ENCODE data around the gene RAB18. TPM values are rescaled to one million over a fixed set of nuclear protein-coding genes. Genes with fewer than 3 reads are reported as not detected.
"Not testable (repeated sequence)": the region's sequence is repeated elsewhere in the genome, so short reads cannot be mapped to it uniquely, and the experiment has no call there.

RAB18 gene
- polyA plus RNA-seq, 1 donor (not counting 4 experiments of a cell fraction or from before 2014, with no cell fraction given), result 179 TPM

DNA sequence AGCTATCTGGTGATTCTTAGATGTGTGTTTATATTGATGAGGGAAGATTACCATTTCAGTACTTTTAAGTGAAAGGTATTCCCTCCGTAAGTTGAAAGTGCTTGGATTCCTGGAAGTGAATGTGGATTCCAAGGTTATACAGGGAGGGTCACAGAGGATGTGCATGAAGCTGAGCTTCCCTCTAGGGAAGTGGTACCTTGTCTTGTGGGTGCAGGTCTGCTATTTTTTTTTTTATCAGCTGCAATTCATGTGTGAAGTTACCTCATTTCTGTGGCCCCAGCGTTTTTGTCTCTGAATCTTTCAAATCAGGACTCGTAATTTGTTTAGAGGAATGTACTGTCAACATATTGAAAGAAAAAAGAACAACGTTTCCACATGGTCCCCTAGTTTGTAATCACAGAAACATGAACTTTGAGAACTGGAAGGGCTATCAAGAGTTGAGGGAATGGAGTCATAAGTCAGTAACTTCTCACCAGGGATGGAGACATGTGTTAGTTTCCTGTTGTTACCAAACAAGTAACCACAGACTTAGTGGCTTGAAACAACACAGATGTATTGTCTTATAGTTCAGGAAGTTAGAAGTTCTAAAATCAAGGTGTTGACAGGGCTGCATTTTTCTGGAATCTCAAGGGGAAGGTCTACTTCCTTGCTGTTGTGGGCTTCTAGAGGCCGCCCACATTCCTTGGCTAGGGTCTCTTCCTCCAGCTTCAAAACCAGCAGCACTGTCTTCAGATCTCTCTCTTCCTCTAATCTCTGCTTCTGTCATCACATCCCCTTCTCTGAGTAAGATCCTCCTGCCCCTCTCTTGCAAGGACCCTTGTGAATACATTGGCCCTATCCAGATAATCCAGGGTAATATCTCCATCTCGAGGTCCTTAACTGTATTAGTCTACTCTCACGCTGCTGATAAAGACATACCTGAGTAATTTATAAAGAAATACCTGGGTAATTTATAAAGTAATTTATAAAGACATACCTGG, 64.4 kb downstream of the RAB18 start:
- no peaks in the 10 kb centered on the region for H3K79me2 ChIP-seq (ENCODE audit: control insufficient read depth, insufficient read depth, low read length)
- H3K27me3 ChIP-seq (ENCODE audit: control insufficient read depth, extremely low read depth, insufficient read depth, low read length), result no peaks in the 10 kb centered on the region
- dilution Hi-C loops (cut with MboI; ENCODE audit: extremely low pct_ligation_motif_present, low sequenced_read_pairs), result no loop called here
- DNase-seq (ENCODE audit: low read depth, low spot score) (no peak), FAIRE-seq (no peak)
- no peaks in the 10 kb centered on the region for H3K4me1 ChIP-seq (ENCODE audit: control insufficient read depth, extremely low read depth, insufficient read depth, low read length)
- no peaks in the 10 kb centered on the region for H3K9me3 ChIP-seq (ENCODE audit: control insufficient read depth, low read depth, low read length)
- no peaks in the 10 kb centered on the region for H3K36me3 ChIP-seq (ENCODE audit: control insufficient read depth in 2 of 2, extremely low read depth in 1 of 2, insufficient read depth in 2 of 2, low read length in 2 of 2)
- H4K20me1 ChIP-seq (ENCODE audit: control insufficient read depth, extremely low read depth, insufficient read depth, low read length), result no peaks in the 10 kb centered on the region
- H3K27ac ChIP-seq (ENCODE audit: control insufficient read depth, insufficient read depth, low read length), result no peak overlapping the region
- no peaks in the 10 kb centered on the region for H3K9me1 ChIP-seq (ENCODE audit: control insufficient read depth, extremely low read depth, insufficient read depth, low read length)
- H2AFZ ChIP-seq (ENCODE audit: control insufficient read depth, low read length), result no peak overlapping the region
- no peak overlapping the region for H3K4me2 ChIP-seq (ENCODE audit: control insufficient read depth, extremely low read depth, insufficient read depth, low read depth, low read length)
- H3K9ac ChIP-seq (ENCODE audit: control insufficient read depth, extremely low read depth, insufficient read depth, low read length), result no peak overlapping the region
- no peak overlapping the region for H3K4me3 ChIP-seq (ENCODE audit: control insufficient read depth in 2 of 3, extremely low read depth in 1 of 3, insufficient read depth in 2 of 3, low read depth in 1 of 3, low read length in 3 of 3)
- no peak for TF ChIP-seq EZH2 (IDR thresholded peaks at IDR 0.05; ENCODE audit: low read length)
- TF ChIP-seq, protein P1, sequence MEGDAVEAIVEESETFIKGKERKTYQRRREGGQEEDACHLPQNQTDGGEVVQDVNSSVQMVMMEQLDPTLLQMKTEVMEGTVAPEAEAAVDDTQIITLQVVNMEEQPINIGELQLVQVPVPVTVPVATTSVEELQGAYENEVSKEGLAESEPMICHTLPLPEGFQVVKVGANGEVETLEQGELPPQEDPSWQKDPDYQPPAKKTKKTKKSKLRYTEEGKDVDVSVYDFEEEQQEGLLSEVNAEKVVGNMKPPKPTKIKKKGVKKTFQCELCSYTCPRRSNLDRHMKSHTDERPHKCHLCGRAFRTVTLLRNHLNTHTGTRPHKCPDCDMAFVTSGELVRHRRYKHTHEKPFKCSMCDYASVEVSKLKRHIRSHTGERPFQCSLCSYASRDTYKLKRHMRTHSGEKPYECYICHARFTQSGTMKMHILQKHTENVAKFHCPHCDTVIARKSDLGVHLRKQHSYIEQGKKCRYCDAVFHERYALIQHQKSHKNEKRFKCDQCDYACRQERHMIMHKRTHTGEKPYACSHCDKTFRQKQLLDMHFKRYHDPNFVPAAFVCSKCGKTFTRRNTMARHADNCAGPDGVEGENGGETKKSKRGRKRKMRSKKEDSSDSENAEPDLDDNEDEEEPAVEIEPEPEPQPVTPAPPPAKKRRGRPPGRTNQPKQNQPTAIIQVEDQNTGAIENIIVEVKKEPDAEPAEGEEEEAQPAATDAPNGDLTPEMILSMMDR (optimal IDR thresholded peaks at IDR 0.05 in 1 of 3, IDR thresholded peaks at IDR 0.05 in 1 of 3, conservative IDR thresholded peaks at IDR 0.05 in 1 of 3; ENCODE audit: extremely low read depth in 1 of 3, insufficient read depth in 2 of 3, low read length in 3 of 3), result no peak

DNA sequence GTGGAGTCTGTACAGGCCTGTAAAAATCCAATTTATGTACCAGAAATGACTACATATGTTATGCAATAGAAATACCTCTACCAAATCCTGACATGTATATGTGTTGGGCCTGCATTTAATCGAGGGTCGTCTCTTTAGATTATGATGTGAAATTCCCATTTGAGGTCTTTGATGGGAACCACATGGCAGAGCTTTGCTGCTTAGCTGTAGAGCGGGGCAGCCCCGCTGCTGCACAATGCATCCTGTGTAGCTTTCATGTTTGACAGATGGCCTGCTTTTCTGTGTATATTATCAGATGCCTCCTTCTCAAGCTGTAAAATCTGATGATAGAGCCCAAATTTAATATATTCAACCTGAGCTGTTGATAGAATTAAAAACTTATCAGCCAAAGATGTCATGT, 65.8 kb downstream of the RAB18 start:
- DNase-seq (ENCODE audit: low read depth, low spot score), result no peak
- FAIRE-seq, result no peak
- H3K36me3 ChIP-seq (ENCODE audit: control insufficient read depth in 2 of 2, extremely low read depth in 1 of 2, insufficient read depth in 2 of 2, low read length in 2 of 2), result no peaks in the 10 kb centered on the region
- no peaks in the 10 kb centered on the region for H3K79me2 ChIP-seq (ENCODE audit: control insufficient read depth, insufficient read depth, low read length)
- no peaks in the 10 kb centered on the region for H3K27me3 ChIP-seq (ENCODE audit: control insufficient read depth, extremely low read depth, insufficient read depth, low read length)
- H3K9ac ChIP-seq (ENCODE audit: control insufficient read depth, extremely low read depth, insufficient read depth, low read length), result no peak overlapping the region
- H3K4me3 ChIP-seq (ENCODE audit: control insufficient read depth in 2 of 3, extremely low read depth in 1 of 3, insufficient read depth in 2 of 3, low read depth in 1 of 3, low read length in 3 of 3), result no peak overlapping the region
- no peaks in the 10 kb centered on the region for H3K9me1 ChIP-seq (ENCODE audit: control insufficient read depth, extremely low read depth, insufficient read depth, low read length)
- no peaks in the 10 kb centered on the region for H4K20me1 ChIP-seq (ENCODE audit: control insufficient read depth, extremely low read depth, insufficient read depth, low read length)
- no peaks in the 10 kb centered on the region for H3K9me3 ChIP-seq (ENCODE audit: control insufficient read depth, low read depth, low read length)
- H2AFZ ChIP-seq (ENCODE audit: control insufficient read depth, low read length), result no peak overlapping the region
- TF ChIP-seq, protein P1 (optimal IDR thresholded peaks at IDR 0.05 in 1 of 3, IDR thresholded peaks at IDR 0.05 in 1 of 3, conservative IDR thresholded peaks at IDR 0.05 in 1 of 3; ENCODE audit: extremely low read depth in 1 of 3, insufficient read depth in 2 of 3, low read length in 3 of 3), result no peak
- TF ChIP-seq EZH2 (IDR thresholded peaks at IDR 0.05; ENCODE audit: low read length), result no peak
- no peaks in the 10 kb centered on the region for H3K4me1 ChIP-seq (ENCODE audit: control insufficient read depth, extremely low read depth, insufficient read depth, low read length)
- no peak overlapping the region for H3K4me2 ChIP-seq (ENCODE audit: control insufficient read depth, extremely low read depth, insufficient read depth, low read depth, low read length)
- dilution Hi-C loops (cut with MboI; ENCODE audit: extremely low pct_ligation_motif_present, low sequenced_read_pairs), result no loop called here
- no peak overlapping the region for H3K27ac ChIP-seq (ENCODE audit: control insufficient read depth, insufficient read depth, low read length)

DNA sequence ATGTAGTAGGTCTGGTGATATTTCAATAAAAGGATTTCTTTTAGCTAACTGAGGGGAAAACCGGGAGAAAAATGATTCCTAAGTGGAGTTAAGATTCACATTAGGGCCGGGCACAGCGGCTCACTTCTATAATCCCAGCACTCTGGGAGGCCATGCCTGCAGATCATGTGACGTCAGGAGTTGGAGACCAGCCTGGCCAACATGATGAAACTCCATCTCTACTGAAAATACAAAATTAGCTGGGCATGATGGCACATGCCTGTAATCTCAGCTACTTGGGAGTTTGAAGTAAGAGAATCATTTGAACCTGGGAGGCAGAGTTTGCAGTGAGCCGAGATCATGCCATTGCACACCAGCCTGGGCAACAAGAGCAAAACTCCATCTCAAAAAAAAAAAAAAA, 72.9 kb downstream of the RAB18 start:
- not testable (repeated sequence) for H3K27ac ChIP-seq (ENCODE audit: control insufficient read depth, insufficient read depth, low read length); DNase-seq (ENCODE audit: low read depth, low spot score); H4K20me1 ChIP-seq (ENCODE audit: control insufficient read depth, extremely low read depth, insufficient read depth, low read length)

More for the DNA sequence above, 72.9 kb downstream of the RAB18 start:
- H2AFZ ChIP-seq (ENCODE audit: control insufficient read depth, low read length); H3K4me2 ChIP-seq (ENCODE audit: control insufficient read depth, extremely low read depth, insufficient read depth, low read depth, low read length); H3K9me3 ChIP-seq (ENCODE audit: control insufficient read depth, low read depth, low read length); H3K9me1 ChIP-seq (ENCODE audit: control insufficient read depth, extremely low read depth, insufficient read depth, low read length); FAIRE-seq; dilution Hi-C loops (cut with MboI; ENCODE audit: extremely low pct_ligation_motif_present, low sequenced_read_pairs); H3K9ac ChIP-seq (ENCODE audit: control insufficient read depth, extremely low read depth, insufficient read depth, low read length); H3K4me3 ChIP-seq (ENCODE audit: control insufficient read depth in 2 of 3, extremely low read depth in 1 of 3, insufficient read depth in 2 of 3, low read depth in 1 of 3, low read length in 3 of 3); H3K36me3 ChIP-seq (ENCODE audit: control insufficient read depth in 2 of 2, extremely low read depth in 1 of 2, insufficient read depth in 2 of 2, low read length in 2 of 2); H3K4me1 ChIP-seq (ENCODE audit: control insufficient read depth, extremely low read depth, insufficient read depth, low read length); H3K27me3 ChIP-seq (ENCODE audit: control insufficient read depth, extremely low read depth, insufficient read depth, low read length); H3K79me2 ChIP-seq (ENCODE audit: control insufficient read depth, insufficient read depth, low read length): not testable (repeated sequence)

All from keratinocyte (primary cell).